Loucy (cell line): ENCODE results near the gene MYO7B.

Experiments
- CTCF ChIP-seq: fragments of 200-600 bp; sonication (generic); conservative IDR thresholded peaks from 2 replicates; pipeline ENCODE4 v1.5.1; 2014; ENCODE audit warnings: mild to moderate bottlenecking, antibody characterized with exemption, low read length
- EZH2phosphoT487 ChIP-seq: fragments of 200-600 bp; IDR thresholded peaks from 2 replicates; pipeline ENCODE4 v1.6.1; 2018; ENCODE audit warnings: antibody characterized with exemption, mild to moderate bottlenecking, moderate library complexity, borderline replicate concordance

- TF ChIP-seq CTCF (no peak), EZH2phosphoT487 (no peak)
These were observed 143.0 kb downstream of the MYO7B start for GRCh38 chr2:127678531-127678930.
